GM19035 (cell line): Measurements from ENCODE around the gene DPYSL4.

Experiments used
- ATAC-seq: cut with Tn5 transposase; IDR thresholded peaks from one replicate; pipeline ENCODE4 v1.9.1; 2021; ENCODE audit not compliant: unreplicated experiment

Gene DPYSL4

GRCh38 chr10:132176623-132177500 is 9.9 kb upstream of the DPYSL4 start:
- no peak for ATAC-seq

GRCh38 chr10:132178046-132178445 is 8.7 kb upstream of the DPYSL4 start:
- no peak for ATAC-seq

DNA sequence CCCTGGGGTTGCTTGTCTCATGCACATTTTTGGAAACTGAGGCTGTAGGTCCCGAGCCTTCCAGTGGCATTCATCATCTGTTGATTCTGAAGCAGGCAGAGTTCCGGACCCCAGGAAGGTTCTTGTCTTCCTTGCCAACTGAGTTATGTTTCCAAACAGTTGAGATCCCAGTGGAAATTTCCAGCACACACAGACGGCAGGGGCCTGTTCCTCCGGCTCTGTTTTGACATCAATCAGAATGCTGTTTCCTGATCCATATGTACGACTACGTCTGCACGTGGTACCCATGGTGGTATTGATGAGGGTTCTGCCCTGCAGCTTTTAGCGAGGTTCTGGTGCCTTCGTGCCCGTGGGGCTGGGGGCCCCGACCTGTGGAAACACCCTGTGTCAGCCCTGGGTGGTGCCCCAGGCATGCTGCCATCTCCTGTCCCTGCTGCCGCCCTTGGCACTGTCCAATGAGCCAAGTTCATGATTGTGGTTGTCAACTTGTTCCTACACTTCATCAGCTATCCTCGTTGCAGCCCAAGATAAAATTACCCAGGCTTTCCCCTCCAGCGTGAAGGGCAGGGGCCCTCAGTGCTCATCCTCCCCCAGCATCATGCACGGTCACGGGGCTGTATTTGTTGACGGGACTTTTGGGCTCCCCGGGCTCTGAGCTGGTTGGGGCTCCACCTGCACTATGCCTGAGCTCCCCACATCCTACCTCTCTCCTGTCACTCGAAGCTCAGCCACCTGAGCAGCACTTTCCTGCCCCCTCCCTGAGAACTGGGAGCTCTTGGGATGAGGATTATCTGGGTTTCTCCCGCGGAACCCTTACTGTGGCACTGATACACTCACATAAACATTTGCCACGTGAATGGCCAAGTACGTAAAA is 7.8 kb upstream of the DPYSL4 start:
- no peak for ATAC-seq

GRCh38 chr10:132179551-132180392 is 7.0 kb upstream of the DPYSL4 start:
- no peak for ATAC-seq

DNA sequence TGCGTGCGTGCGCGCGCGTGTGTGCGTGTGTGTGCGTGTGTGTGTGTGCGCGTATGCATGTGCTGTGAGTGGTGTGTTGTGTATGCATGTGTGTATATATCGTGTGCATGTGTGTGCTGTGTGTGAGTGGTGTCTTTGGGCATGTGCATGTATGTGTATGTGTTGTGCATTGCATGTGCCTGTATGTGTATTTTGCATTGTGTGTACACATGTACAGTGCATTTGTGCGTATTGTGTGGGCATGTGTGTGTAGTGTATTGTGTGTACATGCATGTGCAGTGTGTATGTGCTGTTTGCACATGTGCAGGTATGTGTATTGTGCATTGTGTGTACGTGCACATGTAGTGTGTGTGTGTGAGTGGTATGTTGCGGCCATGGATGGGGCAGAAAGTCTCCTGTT is 6.0 kb upstream of the DPYSL4 start:
- ATAC-seq, result no peak

- no peak for ATAC-seq
These were observed 4.9 kb upstream of the DPYSL4 start for GRCh38 chr10:132181691-132182425.

DNA sequence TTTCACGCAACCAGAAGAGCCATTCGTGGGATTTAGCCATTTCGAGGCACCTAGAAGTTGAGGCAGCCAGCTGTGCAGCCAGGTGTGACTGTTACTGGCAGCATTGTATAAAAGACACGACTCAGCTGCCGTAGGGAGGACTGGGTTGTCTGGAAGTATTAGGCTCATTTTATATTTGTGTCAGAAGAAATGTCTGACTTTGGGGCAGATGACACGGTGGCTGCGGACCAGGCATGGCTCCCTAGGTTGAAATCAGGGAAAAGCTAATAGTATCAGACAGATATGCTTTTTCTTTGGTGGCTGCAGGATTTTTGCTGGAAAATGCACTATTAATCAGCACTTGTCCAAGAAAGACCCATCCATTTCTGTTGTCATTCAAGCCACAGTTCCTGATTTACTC is 4.2 kb upstream of the DPYSL4 start:
- ATAC-seq, result no peak

GRCh38 chr10:132183046-132183445 is 3.7 kb upstream of the DPYSL4 start:
- ATAC-seq, result no peak

- no peak for ATAC-seq
These were observed 1.7 kb upstream of the DPYSL4 start for GRCh38 chr10:132184816-132185593.

GRCh38 chr10:132185601-132186487 is 904 bp upstream of the DPYSL4 start:
- no peak for ATAC-seq

GRCh38 chr10:132187430-132188138 is 836 bp downstream of the DPYSL4 start:
- ATAC-seq, result no peak

DNA sequence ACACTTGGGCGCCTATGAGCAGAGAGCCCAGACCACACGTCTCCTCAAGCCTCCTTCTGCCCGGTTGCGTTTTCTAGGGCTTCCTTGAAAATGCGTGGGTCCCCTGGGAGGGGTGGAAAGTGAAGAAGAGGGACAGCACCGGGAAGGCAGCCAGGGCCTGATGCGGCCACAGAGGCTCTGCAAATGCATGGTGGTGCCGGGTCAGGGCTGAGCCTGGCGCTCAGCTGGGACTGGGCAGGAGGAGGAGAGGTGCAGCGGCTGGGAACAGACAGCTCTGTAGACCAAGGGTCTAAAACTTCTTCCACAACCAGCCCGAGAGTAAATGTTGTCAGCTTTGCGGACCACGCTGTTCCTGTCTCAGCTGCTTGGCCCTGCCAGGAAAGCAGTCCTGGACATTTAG is 1.6 kb downstream of the DPYSL4 start:
- ATAC-seq, result no peak

- ATAC-seq, result no peak
These were observed 2.3 kb downstream of the DPYSL4 start for GRCh38 chr10:132189016-132189415.

GRCh38 chr10:132189810-132190422 is 3.2 kb downstream of the DPYSL4 start:
- ATAC-seq, result no peak

DNA sequence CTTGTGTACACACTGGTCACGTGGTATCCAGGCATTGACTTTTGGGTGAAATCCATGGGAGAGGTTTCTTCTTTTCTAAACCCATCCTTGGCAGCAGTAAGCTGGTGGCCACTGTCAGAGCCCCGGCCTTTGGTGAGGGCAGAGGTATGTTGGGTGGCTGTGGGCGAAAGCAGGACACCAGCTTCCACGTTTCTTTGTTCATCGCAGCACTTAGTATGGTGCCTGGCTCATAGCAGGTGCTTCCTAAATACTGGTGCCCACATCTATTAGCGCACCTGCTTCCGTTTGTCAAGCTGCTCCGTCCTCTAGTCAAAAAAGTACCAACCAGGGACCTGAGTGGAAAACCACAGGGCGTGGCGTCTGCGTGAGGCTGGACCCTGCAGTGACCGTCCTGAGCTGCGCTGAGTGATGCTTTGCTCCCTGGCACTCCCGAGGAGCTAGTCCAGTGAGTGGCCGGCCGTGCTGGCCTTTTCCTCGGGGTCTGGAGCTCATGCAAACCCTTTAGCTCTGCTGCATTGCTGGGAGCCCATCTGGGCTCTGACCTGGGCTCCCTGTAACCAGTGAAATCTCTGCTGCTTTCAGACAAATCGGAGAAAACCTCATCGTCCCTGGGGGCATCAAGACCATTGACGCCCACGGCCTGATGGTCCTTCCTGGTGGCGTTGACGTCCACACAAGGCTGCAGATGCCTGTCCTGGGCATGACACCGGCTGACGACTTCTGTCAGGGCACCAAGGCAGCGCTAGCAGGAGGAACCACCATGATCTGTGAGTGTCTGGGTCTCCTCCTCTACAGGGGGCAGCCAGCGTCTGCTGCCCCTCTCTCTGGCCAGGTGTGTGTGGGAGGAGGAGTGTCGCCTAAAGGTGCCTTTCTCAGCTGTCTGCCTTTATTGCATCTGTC is 5.6 kb downstream of the DPYSL4 start:
- no peak for ATAC-seq

DNA sequence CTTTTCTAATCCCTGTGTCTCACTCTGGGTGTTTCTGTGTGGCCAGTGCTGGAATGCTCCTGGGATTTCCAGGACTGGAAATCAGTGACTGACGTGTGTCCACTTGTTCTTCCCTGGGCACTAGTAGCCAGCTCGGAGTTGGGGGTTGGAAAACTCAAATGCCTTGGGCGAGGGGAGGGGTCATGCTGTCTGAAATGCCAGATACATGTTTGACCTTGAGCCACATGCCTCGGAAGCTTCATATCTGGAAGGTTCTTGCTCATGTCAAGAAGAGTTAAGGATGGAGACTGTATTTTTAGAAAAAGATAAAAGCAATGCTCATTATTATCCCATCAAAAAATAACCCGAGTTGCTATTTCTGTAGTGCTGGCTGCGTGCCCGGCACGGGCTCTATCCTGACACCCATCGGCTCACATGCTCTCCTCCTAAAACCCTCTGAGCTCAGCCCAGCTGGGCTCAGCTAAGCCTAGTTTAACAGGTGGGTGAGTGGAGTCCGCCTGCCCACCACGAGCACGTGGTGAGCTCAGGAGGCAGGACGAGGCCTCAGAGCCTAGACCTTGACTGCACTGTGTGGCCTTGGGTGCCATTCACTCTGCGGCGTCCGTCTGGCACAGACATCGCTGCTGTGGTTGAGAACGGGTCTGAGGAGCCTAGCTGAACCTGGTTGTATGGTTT is 6.4 kb downstream of the DPYSL4 start:
- no peak for ATAC-seq
